ENCODE measurements around the gene C2orf42. TPM values are rescaled to one million over a fixed set of nuclear protein-coding genes. Genes with fewer than 3 reads are reported as not detected.
"Not testable (repeated sequence)": the region's sequence is repeated elsewhere in the genome, so short reads cannot be mapped to it uniquely, and the experiment has no call there.

C2orf42 gene
- polyA plus RNA-seq, 3 donors from 2014 or later, result 12.8 to 36.8 (median 19.7) TPM

GRCh38 chr2:70121627-70122372, 69.0 kb downstream of the C2orf42 start:
- H3K4me3 Mint-ChIP-seq, result peak overlapping the region; percentile 13 to 60 (median 33)
- no peaks in the 10 kb centered on the region for H3K36me3 Mint-ChIP-seq
- H3K4me1 Mint-ChIP-seq, result peaks cover 65 to 76% of the 10 kb centered on the region in 2 donors

GRCh38 chr2:70118798-70119454, 71.9 kb downstream of the C2orf42 start:
- Mint-ChIP-seq H3K36me3 (no peaks in the 10 kb centered on the region), H3K27ac (peak overlapping the region; percentile 52 to 87 (median 64)), H3K9me3 (no peaks in the 10 kb centered on the region), H3K4me3 (no peak overlapping the region), H3K4me1 (peaks cover 50 to 62% of the 10 kb centered on the region in 2 donors), H3K27me3 (ENCODE audit: low read depth in 3 of 3) (peaks cover 5 to 13% (median 11%) of the 10 kb centered on the region in 3 donors)
- no peak for DNase-seq

More at GRCh38 chr2:70121627-70122372, 69.0 kb downstream of the C2orf42 start:
- peak; percentile 28 to 43 (median 31) for DNase-seq
- H3K27me3 Mint-ChIP-seq (ENCODE audit: low read depth in 3 of 3), result peaks cover 11 to 26% (median 25%) of the 10 kb centered on the region in 3 donors
- H3K27ac Mint-ChIP-seq, result peak overlapping the region; percentile 85 to 100 (median 97)
- H3K9me3 Mint-ChIP-seq, result no peaks in the 10 kb centered on the region

- Mint-ChIP-seq H3K4me1 (peaks cover 39 to 46% of the 10 kb centered on the region in 2 donors), H3K27me3 (ENCODE audit: low read depth in 3 of 3) (peaks cover 0 to 3% (median 3%) of the 10 kb centered on the region in 3 donors), H3K9me3 (no peaks in the 10 kb centered on the region), H3K4me3 (no peak overlapping the region), H3K36me3 (no peaks in the 10 kb centered on the region), H3K27ac (peak overlapping the region in 5 of 6 donors; percentile 15 to 69 (median 34))
- DNase-seq, result no peak
Observed at GRCh38 chr2:70116936-70117552, 73.8 kb downstream of the C2orf42 start.

- H3K36me3 Mint-ChIP-seq, result no peaks in the 10 kb centered on the region
- peaks cover 39 to 46% of the 10 kb centered on the region in 2 donors for H3K4me1 Mint-ChIP-seq
- H3K4me3 Mint-ChIP-seq, result peak overlapping the region in 1 of 5 donors; percentile 46
- no peaks in the 10 kb centered on the region for H3K9me3 Mint-ChIP-seq
- H3K27me3 Mint-ChIP-seq (ENCODE audit: low read depth in 3 of 3), result peaks cover 0 to 3% (median 2%) of the 10 kb centered on the region in 3 donors
- DNase-seq, result no peak
- H3K27ac Mint-ChIP-seq, result peak overlapping the region in 3 of 6 donors; percentile 34 to 55 (median 49)
Observed at GRCh38 chr2:70115646-70116442, 75.0 kb downstream of the C2orf42 start.

- DNase-seq, result no peak
- no peaks in the 10 kb centered on the region for H3K36me3 Mint-ChIP-seq
- H3K4me1 Mint-ChIP-seq, result peaks cover 51 to 60% of the 10 kb centered on the region in 2 donors
- H3K4me3 Mint-ChIP-seq, result no peak overlapping the region
- peak overlapping the region in 3 of 6 donors; percentile 30 to 74 (median 61) for H3K27ac Mint-ChIP-seq
- no peaks in the 10 kb centered on the region for H3K9me3 Mint-ChIP-seq
- peaks cover 0 to 7% (median 5%) of the 10 kb centered on the region in 3 donors for H3K27me3 Mint-ChIP-seq (ENCODE audit: low read depth in 3 of 3)
Observed at GRCh38 chr2:70113359-70114070, 77.3 kb downstream of the C2orf42 start.

GRCh38 chr2:70111752-70112591, 78.8 kb downstream of the C2orf42 start:
- Mint-ChIP-seq H3K27me3 (ENCODE audit: low read depth in 3 of 3) (peaks cover 0 to 9% (median 9%) of the 10 kb centered on the region in 3 donors), H3K4me3 (no peak overlapping the region), H3K27ac (peak overlapping the region in 2 of 6 donors; percentile 55 to 57), H3K36me3 (no peaks in the 10 kb centered on the region), H3K9me3 (no peaks in the 10 kb centered on the region), H3K4me1 (peaks cover 66 to 67% of the 10 kb centered on the region in 2 donors)
- DNase-seq, result no peak

GRCh38 chr2:70110397-70110796, 80.4 kb downstream of the C2orf42 start:
- peak overlapping the region in 1 of 5 donors; percentile 5 for H3K4me3 Mint-ChIP-seq
- DNase-seq; H3K27me3 Mint-ChIP-seq (ENCODE audit: low read depth in 3 of 3): not testable (repeated sequence)

GRCh38 chr2:70106138-70106537, 84.7 kb downstream of the C2orf42 start:
- H3K27ac Mint-ChIP-seq, result peak overlapping the region in 3 of 6 donors; percentile 11 to 68 (median 20)
- H3K4me3 Mint-ChIP-seq, result not testable (repeated sequence)
- peaks cover 69 to 73% of the 10 kb centered on the region in 2 donors for H3K4me1 Mint-ChIP-seq

More at GRCh38 chr2:70110397-70110796, 80.4 kb downstream of the C2orf42 start:
- H3K9me3 Mint-ChIP-seq, H3K36me3 Mint-ChIP-seq: not testable (repeated sequence)
- Mint-ChIP-seq H3K4me1 (peaks cover 56 to 57% of the 10 kb centered on the region in 2 donors), H3K27ac (peak overlapping the region; percentile 95 to 100 (median 98))

GRCh38 chr2:70104231-70105111, 86.3 kb downstream of the C2orf42 start:
- Mint-ChIP-seq H3K27me3 (ENCODE audit: low read depth in 3 of 3) (peaks cover 2 to 9% (median 7%) of the 10 kb centered on the region in 3 donors), H3K27ac (peak overlapping the region; percentile 95 to 98 (median 97)), H3K4me1 (peaks cover 56 to 64% of the 10 kb centered on the region in 2 donors), H3K36me3 (no peaks in the 10 kb centered on the region), H3K4me3 (peak overlapping the region; percentile 73 to 87 (median 84)), H3K9me3 (no peaks in the 10 kb centered on the region)
- no peak for DNase-seq

More at GRCh38 chr2:70106138-70106537, 84.7 kb downstream of the C2orf42 start:
- H3K9me3 Mint-ChIP-seq; H3K36me3 Mint-ChIP-seq; DNase-seq; H3K27me3 Mint-ChIP-seq (ENCODE audit: low read depth in 3 of 3): not testable (repeated sequence)

GRCh38 chr2:70103531-70104061, 87.2 kb downstream of the C2orf42 start:
- H3K4me1 Mint-ChIP-seq, result peaks cover 49 to 64% of the 10 kb centered on the region in 2 donors
- H3K27ac Mint-ChIP-seq, result peak overlapping the region; percentile 95 to 98 (median 97)
- H3K4me3 Mint-ChIP-seq, result peak overlapping the region; percentile 73 to 87 (median 84)
- no peaks in the 10 kb centered on the region for H3K36me3 Mint-ChIP-seq
- peak; percentile 62 to 64 (median 64) for DNase-seq
- peaks cover 2 to 5% (median 3%) of the 10 kb centered on the region in 3 donors for H3K27me3 Mint-ChIP-seq (ENCODE audit: low read depth in 3 of 3)
- H3K9me3 Mint-ChIP-seq, result no peaks in the 10 kb centered on the region

GRCh38 chr2:70102323-70102905, 88.4 kb downstream of the C2orf42 start:
- H3K27me3 Mint-ChIP-seq (ENCODE audit: low read depth in 3 of 3); H3K9me3 Mint-ChIP-seq; DNase-seq; H3K36me3 Mint-ChIP-seq: not testable (repeated sequence)
- Mint-ChIP-seq H3K4me3 (peak overlapping the region in 2 of 5 donors; percentile 18 to 55), H3K27ac (peak overlapping the region; percentile 76 to 98 (median 82)), H3K4me1 (peaks cover 40 to 53% of the 10 kb centered on the region in 2 donors)

Measured in immature natural killer cell (primary cell).